Colon (tissue), 2 donors: Measurements from ENCODE around the gene ATAD3A.
"Not testable (repeated sequence)": the region's sequence is repeated elsewhere in the genome, so short reads cannot be mapped to it uniquely, and the experiment has no call there.

Experiments used
- FAIRE-seq: peaks from 2 replicates; lab custom pipeline; 2012; peaks lifted over from hg19 to GRCh38; lab: Jason Lieb, UNC
- donor health status: control.
- donor health status: control.

Gene ATAD3A

GRCh38 chr1:1556505-1556904 lies 44.5 kb downstream of the ATAD3A start:
- FAIRE-seq, result no peak

- not testable (repeated sequence) for FAIRE-seq
These were observed 45.0 kb downstream of the ATAD3A start for GRCh38 chr1:1556961-1557360.

- FAIRE-seq, result not testable (repeated sequence)
These were observed 45.7 kb downstream of the ATAD3A start for GRCh38 chr1:1557688-1558087.

DNA sequence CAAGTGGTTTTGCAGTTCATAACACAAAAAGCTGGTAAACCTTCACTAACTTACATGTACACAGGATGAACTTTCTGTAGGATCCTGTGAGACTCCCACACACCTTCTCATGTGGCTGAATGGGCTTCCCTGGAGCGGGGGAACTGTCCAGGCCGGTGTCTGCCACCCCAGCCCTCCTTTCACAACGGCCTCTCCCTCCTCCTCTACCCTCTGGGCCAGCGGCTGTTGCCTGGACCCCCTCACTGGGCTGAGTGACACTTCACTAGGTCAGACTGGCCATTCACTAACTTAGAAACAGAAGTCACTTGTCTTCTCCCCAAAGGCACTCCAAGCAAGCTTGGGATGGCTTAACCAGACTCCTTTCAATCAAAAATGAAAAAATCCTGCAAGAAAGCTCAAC lies 46.6 kb downstream of the ATAD3A start:
- no peak for FAIRE-seq

DNA sequence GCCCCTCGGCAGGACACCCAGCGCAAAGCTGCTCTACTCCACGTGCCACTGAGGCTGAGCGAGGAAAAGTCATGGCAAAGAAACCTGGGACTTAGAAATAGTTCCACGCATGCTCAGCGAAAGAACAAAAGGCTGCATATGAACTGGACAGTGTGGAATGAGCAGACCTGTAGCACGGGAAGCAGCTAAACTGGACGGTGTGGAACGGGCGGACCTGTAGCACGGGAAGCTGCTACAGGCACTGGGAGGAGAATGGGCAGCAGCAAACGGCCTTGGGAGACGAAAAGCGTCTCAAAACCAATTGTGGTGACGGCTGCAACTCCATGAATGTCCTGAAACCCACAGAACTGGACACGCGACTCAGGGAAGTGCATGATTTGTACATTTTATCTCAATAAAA lies 47.1 kb downstream of the ATAD3A start:
- no peak for FAIRE-seq

GRCh38 chr1:1560178-1560577 lies 48.2 kb downstream of the ATAD3A start:
- no peak for FAIRE-seq

DNA sequence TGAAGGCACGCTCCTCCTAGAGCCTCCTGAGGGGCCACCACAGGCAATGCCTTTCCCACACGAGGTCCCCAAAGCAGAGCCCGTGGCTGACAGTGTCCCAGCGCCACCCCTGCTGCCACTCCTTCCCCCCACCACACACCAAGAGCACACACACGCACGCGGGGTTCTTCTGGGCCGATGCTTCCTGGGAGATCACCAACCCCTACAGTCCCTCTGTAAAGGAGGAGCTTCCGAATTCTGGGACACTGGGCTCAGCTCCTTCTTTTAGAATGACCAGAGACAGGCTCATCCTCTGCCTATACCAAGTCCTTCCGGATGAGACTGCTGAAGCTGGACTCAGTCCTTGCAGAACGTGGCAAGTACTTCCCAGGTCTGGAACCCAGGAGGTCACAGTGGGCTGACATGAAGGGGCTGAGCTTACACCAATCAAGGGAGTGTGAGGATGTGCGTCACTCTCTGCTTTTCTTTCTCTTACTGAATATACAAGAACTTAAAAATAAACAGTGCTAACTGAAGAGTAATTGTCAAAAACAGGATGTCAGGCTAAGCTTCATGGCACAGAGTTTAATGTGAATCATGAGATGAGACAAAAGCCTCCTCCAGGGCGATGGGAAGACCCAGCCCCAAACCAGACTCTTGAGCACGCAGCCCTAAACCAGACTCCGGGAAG lies 50.0 kb downstream of the ATAD3A start:
- no peak for FAIRE-seq

DNA sequence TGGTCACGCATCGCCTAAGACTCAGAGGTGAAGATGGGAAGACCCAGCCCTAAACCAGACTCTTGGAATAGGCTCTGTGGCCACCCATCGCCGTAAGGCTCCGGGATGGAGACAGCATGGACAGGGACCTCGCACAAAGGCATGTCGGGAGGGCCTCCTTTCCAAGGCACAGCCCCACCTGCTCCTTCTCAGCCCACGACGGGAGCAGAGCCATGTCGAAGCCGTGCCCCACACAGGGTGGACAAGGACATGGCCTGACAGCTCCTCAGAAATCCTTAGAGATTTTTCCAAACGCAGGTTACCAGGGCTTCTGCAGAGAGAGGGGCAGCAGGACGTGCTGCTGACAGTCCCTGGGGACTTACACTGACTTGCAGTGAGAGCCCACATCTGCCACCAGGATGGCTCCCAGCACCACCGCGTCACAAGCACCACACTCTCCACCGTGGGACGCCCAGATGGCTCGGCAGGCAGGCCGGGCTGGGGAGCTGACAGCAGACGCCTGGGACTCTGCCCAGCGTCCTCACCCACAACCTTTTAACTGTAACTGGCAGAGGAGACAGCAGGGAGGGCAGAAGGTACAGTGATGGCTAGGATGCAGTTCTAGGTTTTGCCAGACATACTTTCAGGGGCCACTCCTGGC lies 50.7 kb downstream of the ATAD3A start:
- FAIRE-seq, result no peak

DNA sequence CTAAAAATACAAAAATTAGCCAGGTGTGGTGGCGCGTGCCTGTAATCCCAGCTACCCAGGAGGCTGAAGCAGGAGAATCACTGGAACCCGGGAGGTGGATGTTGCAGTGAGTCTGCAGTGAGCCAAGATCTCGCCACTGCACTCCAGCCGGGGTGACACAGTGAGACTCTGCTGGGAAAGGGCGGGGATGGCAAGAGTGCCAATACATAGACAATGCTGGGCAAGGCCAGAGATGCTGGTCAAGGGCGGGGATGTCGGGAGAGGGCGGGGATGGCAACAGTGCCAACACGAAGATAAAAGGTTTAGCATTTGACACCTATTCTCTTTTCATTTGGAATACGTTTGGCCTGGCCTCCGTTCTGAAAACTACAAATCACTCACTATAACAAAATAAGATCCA lies 51.7 kb downstream of the ATAD3A start:
- FAIRE-seq, result no peak

DNA sequence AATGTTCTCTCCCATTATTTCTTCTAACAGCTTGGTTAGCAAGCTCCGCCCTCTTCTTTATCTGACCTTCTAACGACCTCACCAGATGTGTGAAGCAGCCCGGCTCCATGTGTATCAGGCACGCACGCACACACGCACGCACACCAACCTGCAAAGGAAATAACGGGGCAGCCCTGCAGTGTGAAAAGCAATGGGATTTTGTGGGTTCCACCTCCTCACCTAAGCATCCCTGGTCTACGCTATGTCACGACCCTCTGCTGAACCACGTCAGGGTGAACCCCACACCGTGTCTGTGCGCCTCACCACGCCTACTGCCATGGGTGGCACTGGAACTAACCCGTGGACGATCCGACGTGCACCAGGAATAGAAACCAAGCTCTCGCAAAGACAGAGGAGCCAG lies 52.3 kb downstream of the ATAD3A start:
- FAIRE-seq, result no peak

- FAIRE-seq, result no peak
These were observed 53.4 kb downstream of the ATAD3A start for GRCh38 chr1:1565340-1565739.

GRCh38 chr1:1567152-1567875 lies 55.4 kb downstream of the ATAD3A start:
- FAIRE-seq, result no peak

DNA sequence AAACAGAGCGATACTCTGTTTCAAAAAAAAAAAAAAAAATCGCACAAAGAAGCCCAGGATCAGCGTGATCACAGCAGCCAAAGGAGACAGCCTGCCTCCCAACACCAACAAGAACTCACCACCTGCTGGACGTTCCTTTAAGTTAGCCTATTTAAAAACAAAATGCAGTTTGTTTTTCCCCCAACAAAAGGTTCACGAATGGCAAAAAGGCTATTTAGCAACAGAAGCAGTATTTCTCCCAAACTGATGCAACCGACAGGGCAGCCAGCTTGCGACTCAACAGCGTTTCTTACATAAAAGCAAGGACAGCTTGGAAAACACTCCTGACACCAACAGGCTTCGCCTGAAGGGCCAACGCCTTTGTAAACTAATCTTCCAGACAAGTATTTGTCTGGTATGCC lies 55.9 kb downstream of the ATAD3A start:
- no peak for FAIRE-seq

DNA sequence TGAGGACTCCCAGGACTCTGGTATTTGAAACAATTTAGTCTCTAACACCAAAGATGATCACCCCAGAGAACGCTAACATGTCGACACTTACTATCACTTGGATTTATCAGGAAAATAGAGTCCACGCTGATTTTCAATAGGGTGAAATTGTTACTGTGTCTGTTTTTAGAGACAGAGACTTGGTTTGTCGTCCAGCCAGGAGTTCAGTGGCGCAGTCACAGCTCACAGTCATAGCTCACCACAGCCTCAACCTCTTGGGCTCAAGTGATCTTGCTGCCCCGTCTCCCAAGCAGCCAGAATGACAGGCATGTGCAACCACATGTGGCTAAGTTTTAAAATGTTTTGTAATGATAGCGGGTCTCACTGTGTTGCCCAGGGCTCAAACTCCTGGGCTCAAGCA lies 57.4 kb downstream of the ATAD3A start:
- FAIRE-seq, result no peak

- FAIRE-seq, result no peak
These were observed 62.1 kb downstream of the ATAD3A start for GRCh38 chr1:1573843-1574720.

DNA sequence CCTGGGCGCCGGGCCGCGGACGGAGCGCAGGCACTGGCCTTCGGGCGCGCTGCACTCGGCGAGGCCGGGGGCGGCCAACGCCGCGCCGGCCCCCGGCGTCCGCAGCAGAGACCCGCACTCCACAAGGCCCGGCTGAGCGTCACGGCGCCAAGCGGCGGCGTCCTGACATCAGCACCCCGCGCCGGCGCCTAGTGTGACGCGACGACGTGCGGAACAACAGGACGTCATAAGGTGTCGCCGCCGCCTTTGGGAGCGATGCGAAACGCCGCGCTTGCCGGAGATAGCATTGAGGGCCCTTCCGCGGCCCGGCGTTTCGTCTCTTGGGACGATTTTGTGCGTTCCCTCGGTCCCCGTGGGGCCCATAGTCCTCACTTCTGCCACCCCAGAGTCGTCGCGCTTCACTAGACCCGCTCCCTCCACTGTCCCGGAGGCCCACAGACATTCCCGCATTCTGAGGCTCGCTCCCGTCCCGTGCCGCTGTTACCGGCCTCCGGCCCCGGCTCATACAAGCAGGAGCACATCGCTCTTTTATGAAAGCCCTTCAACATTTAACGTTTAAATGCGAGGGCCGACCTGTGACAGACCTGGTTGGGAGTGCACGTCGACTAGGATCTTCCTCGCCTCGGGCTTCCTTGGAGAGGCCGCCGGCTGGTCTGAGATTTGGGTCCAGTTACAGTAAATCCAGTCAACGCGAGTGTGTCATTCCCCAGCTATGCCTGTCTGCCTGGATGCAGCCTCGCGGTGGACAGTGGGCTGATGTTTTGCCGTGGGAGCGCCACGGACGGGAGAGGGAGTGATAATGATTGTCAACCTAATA lies 63.0 kb downstream of the ATAD3A start, which contains the start of gene SSU72:
SSU72 (minus strand) TSS at position 143 of the 817 bp plus-strand sequence. CDS start 306 bp downstream, outside the sequence.
- no peak for FAIRE-seq

DNA sequence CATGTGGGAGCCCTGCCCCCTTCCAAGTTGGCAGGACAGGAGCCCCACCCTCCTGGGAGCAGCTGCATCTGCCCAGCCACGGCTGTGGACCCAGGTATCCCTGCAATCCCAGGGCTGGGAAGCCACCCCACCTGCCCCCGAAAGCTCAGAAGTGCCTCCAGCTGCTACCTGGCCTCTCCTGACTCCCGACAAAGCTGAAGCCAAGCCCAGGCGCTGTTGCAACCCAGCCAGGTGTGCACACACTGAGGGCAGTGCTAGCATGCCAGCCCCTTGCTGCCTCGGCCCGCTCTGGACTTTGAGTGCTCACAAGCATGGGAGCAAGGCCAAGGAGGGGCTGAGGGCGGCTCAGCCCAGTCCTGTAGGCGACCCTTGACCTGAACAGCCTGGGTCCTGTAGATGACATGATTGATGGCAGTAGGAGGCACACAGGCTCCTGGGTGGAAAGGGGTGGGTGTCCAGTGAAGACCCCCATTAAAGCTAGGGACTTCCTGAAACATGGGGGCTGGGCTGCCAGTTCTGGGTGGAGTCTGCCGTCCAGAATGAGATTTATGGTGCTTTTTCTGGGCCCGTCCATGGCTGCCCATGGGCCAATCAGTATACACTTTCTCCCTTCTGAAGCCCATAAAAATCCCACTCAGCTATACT lies 65.5 kb downstream of the ATAD3A start:
- no peak for FAIRE-seq

DNA sequence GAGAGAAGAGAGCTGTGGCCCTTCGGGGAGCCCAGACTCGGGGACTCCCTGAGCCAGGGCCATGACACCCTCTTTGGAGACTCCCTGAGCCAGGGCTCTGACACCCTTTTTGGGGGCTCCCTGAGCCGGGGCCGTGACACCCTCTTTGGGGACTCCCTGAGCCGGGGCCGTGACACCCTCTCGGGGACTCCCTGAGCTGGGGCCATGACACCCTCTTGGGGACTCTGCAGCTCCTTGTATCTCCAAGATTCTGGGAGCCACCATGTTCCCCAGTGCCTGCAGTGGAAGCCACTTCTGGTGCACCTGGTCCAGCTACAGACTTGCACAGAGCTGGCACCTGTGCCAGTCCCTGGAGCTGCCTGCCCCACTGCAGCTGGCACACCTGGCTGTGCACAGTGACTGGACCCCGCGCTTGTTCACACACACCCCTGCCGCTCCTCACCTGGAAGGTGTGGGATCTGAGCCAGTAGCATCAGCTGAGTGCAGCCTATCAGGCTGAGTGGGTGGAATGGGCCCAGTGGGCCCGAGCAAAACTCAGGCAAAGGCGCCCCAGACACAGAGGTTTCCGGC lies 66.5 kb downstream of the ATAD3A start:
- FAIRE-seq, result no peak

DNA sequence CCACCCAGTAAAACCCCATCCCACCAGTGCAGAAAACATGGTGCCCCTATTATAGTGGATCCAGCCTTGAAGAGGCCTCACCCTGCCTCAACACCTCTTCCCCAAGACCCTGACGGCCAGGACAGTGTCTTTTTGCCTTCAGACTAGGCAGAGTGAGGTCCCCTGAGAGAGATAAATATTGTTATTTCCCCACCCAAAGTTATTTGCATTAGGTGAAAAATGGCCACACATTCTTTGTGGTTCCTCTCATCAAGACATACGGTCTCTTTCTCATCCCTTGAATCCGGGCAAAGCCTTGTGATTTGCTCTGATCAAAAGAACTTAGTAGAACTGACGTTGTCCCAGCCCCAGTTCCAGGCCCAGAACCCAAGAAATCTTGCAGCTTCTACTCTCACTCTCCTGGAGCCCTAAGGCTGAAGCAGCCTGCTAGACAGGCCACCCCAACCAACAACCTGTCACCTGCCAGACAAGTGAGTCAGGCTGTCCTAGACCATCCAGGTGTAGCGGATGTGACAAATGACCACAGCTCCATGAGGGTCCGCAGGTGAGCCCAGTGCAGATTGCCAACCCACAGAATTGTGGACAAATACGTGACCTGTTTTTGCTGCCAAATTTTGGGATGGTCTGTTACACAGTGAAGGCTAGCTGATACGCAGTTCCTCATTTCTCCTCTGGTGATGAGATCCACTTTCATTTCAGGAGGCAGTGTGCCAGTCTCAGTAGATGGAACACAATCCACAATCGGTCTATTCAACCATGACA lies 70.8 kb downstream of the ATAD3A start:
- no peak for FAIRE-seq
